ENCODE results near the gene TM7SF2.

The TM7SF2 gene

DNA sequence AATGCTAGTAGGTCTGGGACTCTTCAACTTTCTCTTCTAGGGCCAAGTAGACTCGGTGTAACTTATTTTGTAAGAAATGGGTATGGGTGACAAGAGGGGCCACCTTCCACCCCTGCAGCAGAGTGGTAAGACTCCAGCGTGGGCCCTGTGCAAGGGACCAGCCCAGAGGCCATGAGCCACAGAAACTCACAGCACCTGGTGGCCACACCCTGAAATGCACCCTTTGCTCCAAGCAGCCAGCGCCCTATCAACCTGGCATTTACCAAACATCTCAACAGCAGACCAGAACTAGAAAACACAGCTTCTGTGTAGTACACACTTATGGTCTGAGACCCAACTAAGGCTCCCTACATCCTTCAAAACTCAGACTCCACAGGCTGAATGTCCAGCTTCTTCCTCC, 33.5 kb upstream of the TM7SF2 start:
- H3K27ac ChIP-seq = peak overlapping the region; percentile 59

GRCh38 chr11:65078786-65079342, 32.8 kb upstream of the TM7SF2 start:
- Histone ChIP-seq H3K36me3 (peaks cover 57% of the 10 kb centered on the region), H3K27ac (peak overlapping the region; percentile 59), H3K4me3 (ENCODE audit: low read depth, low read length) (no peak overlapping the region), H3K27me3 (ENCODE audit: insufficient read depth, low read depth, severe bottlenecking) (no peaks in the 10 kb centered on the region), H3K9me3 (ENCODE audit: severe bottlenecking) (no peaks in the 10 kb centered on the region)
- no peak for DNase-seq
- no peak for TF ChIP-seq CTCF (IDR thresholded peaks at IDR 0.05; ENCODE audit: low read depth, low read length)

More for the DNA sequence above, 33.5 kb upstream of the TM7SF2 start:
- Histone ChIP-seq H3K36me3 (peaks cover 51% of the 10 kb centered on the region), H3K9me3 (ENCODE audit: severe bottlenecking) (no peaks in the 10 kb centered on the region), H3K27me3 (ENCODE audit: insufficient read depth, low read depth, severe bottlenecking) (no peaks in the 10 kb centered on the region), H3K4me3 (ENCODE audit: low read depth, low read length) (peak overlapping the region; percentile 12; the same call in 1 of the 2 replicates)
- peak; percentile 90 for TF ChIP-seq CTCF (IDR thresholded peaks at IDR 0.05; ENCODE audit: low read depth, low read length)
- peak; percentile 81 for DNase-seq

DNA sequence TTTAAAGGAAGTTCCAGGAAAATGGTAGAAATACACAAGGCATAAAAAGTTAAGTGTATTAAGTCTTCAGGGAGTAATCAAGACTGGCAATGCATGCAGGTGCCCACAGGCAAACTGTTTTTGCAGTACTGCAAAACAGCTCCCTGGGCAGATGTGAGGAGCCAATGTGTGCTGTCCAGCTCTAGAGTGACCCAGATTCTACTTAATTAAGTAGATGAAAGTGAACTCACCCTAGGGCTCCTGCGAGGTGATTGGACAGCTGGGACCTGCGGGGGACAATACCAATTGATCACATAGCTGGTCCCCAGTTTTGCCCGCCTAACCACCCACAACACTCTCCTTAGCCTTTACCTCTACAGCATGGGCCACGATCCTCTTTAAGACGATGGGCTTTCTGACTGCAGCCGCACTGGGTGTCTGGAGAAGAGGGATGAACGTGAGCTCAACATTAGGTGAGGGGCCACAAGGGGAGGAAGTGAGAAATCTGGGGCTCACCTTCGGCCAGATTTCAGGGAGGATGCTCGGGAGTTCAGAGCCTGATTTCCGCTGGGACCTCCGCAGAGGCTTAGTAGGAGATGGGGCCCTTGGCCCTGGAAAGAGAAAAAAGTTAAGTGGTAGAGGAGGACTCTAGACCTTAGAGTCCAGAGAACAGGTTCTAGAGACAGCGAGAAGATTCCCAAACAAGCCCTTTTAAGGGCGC, 28.4 kb upstream of the TM7SF2 start:
- no peaks in the 10 kb centered on the region for H3K27me3 ChIP-seq (ENCODE audit: insufficient read depth, low read depth, severe bottlenecking)
- H3K36me3 ChIP-seq = peaks cover 58% of the 10 kb centered on the region
- H3K4me3 ChIP-seq (ENCODE audit: low read depth, low read length) = peak overlapping the region; percentile 90
- no peak for TF ChIP-seq CTCF (IDR thresholded peaks at IDR 0.05; ENCODE audit: low read depth, low read length)
- DNase-seq = no peak
- no peaks in the 10 kb centered on the region for H3K9me3 ChIP-seq (ENCODE audit: severe bottlenecking)
- H3K27ac ChIP-seq = peak overlapping the region; percentile 97

DNA sequence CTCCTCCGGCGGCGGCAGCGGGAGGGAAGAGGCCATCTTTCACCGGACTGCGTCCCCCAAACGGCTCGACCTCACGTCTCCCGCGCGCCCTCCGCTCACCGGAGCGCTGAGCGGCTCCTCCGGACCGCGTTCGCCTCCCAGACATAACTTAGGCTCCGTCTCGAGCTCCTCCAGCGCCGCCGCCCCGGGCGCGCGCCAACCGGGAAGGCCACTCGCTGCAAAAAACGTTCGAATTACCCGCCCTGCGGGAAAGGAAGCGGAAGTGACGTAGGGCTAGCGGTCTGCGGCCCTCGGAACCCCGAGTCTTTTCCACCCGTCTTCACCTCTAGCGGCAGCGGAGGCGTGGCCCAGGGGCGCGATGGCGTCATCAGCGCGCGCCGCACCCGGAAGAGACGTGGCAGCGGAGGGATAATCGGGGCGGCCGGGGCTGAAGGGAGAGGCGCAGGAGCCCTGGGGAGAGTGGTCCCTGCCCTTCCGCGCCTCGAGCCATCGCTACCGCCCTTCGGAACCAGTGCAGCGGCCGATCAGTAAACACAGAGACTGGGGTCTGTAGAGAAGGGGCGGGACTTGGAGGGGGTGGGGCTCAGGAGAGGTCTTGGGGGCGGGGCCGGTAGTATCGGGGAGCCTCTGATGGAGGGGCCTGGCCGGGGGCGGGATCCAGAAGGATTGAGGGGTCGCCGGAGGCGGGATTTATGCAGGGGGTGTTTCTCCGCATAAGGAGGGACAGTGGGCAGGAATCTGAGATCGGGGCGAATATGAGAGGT, 27.7 kb upstream of the TM7SF2 start, which contains the start of the genes CDCA5 and ZFPL1:
Gene CDCA5, minus strand, starts transcription at position 207 of the 764 bp plus-strand sequence. Its CDS starts 62 bp downstream, at position 145.
Gene ZFPL1, plus strand, starts transcription at position 389 of the 764 bp plus-strand sequence. CDS start 477 bp downstream, outside the sequence.
- TF ChIP-seq CTCF (IDR thresholded peaks at IDR 0.05; ENCODE audit: low read depth, low read length) = no peak
- peaks cover 51% of the 10 kb centered on the region for H3K36me3 ChIP-seq
- H3K27ac ChIP-seq = peak within 1 kb of the TSS; percentile 97
- H3K27me3 ChIP-seq (ENCODE audit: insufficient read depth, low read depth, severe bottlenecking) = no peaks in the 10 kb centered on the region
- peak; percentile 95 for DNase-seq
- no peaks in the 10 kb centered on the region for H3K9me3 ChIP-seq (ENCODE audit: severe bottlenecking)
- peak within 1 kb of the TSS; percentile 90 for H3K4me3 ChIP-seq (ENCODE audit: low read depth, low read length)

DNA sequence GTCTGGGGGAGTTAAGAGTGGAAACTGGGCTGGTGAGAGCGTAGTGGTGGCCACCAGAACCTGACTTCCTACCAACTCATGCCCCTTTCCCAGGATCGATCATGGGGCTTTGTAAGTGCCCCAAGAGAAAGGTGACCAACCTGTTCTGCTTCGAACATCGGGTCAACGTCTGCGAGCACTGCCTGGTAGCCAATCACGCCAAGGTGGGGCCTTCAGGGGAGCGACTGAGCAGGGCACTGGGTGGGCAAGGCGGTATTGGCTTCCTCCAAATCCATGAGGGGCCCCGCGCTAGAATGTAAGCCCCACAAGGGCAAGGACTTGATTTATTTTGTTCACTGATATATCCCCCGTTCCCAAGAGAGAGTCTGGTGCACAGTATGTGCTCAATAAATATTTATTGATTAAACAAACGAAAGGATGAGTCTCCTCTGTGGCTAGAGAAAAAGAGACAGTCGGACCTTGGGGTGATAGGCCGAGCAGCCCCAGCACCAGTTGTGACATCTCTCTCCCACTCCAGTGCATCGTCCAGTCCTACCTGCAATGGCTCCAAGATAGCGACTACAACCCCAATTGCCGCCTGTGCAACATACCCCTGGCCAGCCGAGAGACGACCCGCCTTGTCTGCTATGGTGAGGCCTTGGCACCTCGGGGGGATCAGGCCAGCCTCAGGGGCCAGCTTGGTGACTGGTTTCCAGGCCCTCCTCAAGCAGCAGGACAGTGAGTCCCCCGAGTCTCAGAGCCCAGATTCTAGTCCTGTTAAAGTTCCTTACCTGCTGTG, 26.9 kb upstream of the TM7SF2 start:
- Histone ChIP-seq H3K9me3 (ENCODE audit: severe bottlenecking) (no peaks in the 10 kb centered on the region), H3K36me3 (peaks cover 45% of the 10 kb centered on the region)

More for the DNA sequence above, 26.9 kb upstream of the TM7SF2 start:
- peak overlapping the region; percentile 90 for H3K4me3 ChIP-seq (ENCODE audit: low read depth, low read length)
- H3K27me3 ChIP-seq (ENCODE audit: insufficient read depth, low read depth, severe bottlenecking) = no peaks in the 10 kb centered on the region
- H3K27ac ChIP-seq = peak overlapping the region; percentile 97
- DNase-seq = no peak
- TF ChIP-seq CTCF (IDR thresholded peaks at IDR 0.05; ENCODE audit: low read depth, low read length) = no peak
